Heart left ventricle (tissue), 16 donors: ENCODE measurements around the gene RBMX. TPM values are rescaled to one million over a fixed set of nuclear protein-coding genes. Genes with fewer than 3 reads are reported as not detected.

Source experiments
- ATAC-seq, 4 donors: fragments of 200-7000 bp; cut with Tn5 transposase; one replicate each; pipeline ENCODE4 v1.9.1; 2020 to 2022; ENCODE audit warnings: moderate library complexity in 4 of 4, mild to moderate bottlenecking in 3 of 4, moderate number of reproducible peaks in 1 of 4
- DNase-seq, 5 donors: peaks; one replicate each; pipeline ENCODE4 v3.0.0-alpha.2; 2020
- H3K27ac ChIP-seq, 12 donors: fragments of 200-600 bp; sonication (generic) in 4 of 12; one replicate each; pipeline versions ENCODE4 v1.5.0 to v1.8.0; 2016 to 2022; ENCODE audit warnings: mild to moderate bottlenecking in 2 of 12
- H3K27me3 ChIP-seq, 9 donors: fragments of 200-600 bp; sonication (generic) in 2 of 9; one replicate each; pipeline versions ENCODE4 v1.5.1 to v1.8.0; 2016 to 2022; ENCODE audit warnings: mild to moderate bottlenecking in 3 of 9
- H3K36me3 ChIP-seq, 9 donors: fragments of 200-600 bp; sonication (generic) in 2 of 9; one replicate each; pipeline versions ENCODE4 v1.5.0 to v1.8.0; 2018 to 2022; ENCODE audit warnings: mild to moderate bottlenecking in 2 of 9
- H3K4me1 ChIP-seq, 12 donors: fragments of 200-600 bp; sonication (generic) in 4 of 12; one replicate each; pipeline versions ENCODE4 v1.5.0 to v1.8.0; 2016 to 2022; ENCODE audit warnings: mild to moderate bottlenecking in 3 of 12
- H3K4me3 ChIP-seq, 12 donors: fragments of 200-600 bp; sonication (generic) in 4 of 12; one replicate each; pipeline versions ENCODE4 v1.5.0 to v1.8.0; 2017 to 2022; ENCODE audit warnings: mild to moderate bottlenecking in 9 of 12, moderate library complexity in 4 of 12
- H3K9me3 ChIP-seq, 12 donors: fragments of 200-600 bp; sonication (generic) in 4 of 12; one replicate each; pipeline versions ENCODE4 v1.5.0 to v1.8.0; 2016 to 2022; ENCODE audit warnings: mild to moderate bottlenecking in 1 of 12
- POLR2A ChIP-seq, 2 donors: fragments of 450-650 bp; IDR thresholded peaks; one replicate each; pipeline ENCODE4 v1.6.1; 2017; ENCODE audit warnings: antibody characterized with exemption in 2 of 2, mild to moderate bottlenecking in 2 of 2, moderate library complexity in 2 of 2
- WGBS, 4 donors: extraction: QIAGEN DNeasy Blood & Tissue Kit in 2 of 4; methylation state at CpG; one replicate each; pipeline versions ENCODE4 v1.1.5 to v1.1.7; 2013 to 2018; 5-methylcytosine and 5-hydroxymethylcytosine counted together
- intact Hi-C, 10 donors: fragments of 100-400 bp; cut with DNase I; formaldehyde crosslinking; loops; one replicate each; pipeline versions ENCODE4 v1.11.1 to v1.14.2; 2022
- polyA plus RNA-seq, 2 donors: library from polyadenylated mRNA; stranded (reverse); fragments of 200-250 nt; gene quantifications; one replicate each; pipeline ENCODE4 v1.2.3, GENCODE V29; 2013
- total RNA-seq, 9 donors: library from RNA; depleted of rRNA in 2 of 9; stranded (reverse); fragments of >200 nt in 2 of 9; fragmentation: NEBNext Ultra II Directional in 3 of 9; extraction: Animal tissue kit (Norgen Biotek cat#: 25700) in 3 of 9; gene quantifications; one replicate each; pipeline versions ENCODE4 v1.1.0 to v1.2.4, GENCODE V29; 2016 to 2023
- TF ChIP-seq, protein P1 (sequence below), 12 donors: fragments of 200-600 bp; sonication (generic) in 4 of 12; IDR thresholded peaks; one replicate each; pipeline versions ENCODE4 v1.5.0 to v1.8.0; 2018 to 2022; ENCODE audit warnings: antibody characterized with exemption in 12 of 12, mild to moderate bottlenecking in 5 of 12
- donor health status: ischemic (EF 13 %, LVEDD 7.1; RV severe dilation, severe dysfunction).
- donor health status: healthy with polysubstance abuse.
- donor health status: DM: no; HTN: yes; CAD: no.
- donor health status: DM: no; HTN: no; CAD: no.
- donor health status: ischemic (EF 25% LVEDD 6.9; RV normal size, moderate dysfunction).
- donor health status: ischemic (EF 25% LVEDD 5.7; RV mildly dilated, moderate dysfunction).
- donor health status: healthy.
- donor health status: DM: yes; HTN: yes; CAD: no.
- donor health status: ischemic (EF 35%, LVEDD 5.7; RV mildly dilated, moderate dysfunction).
- donor health status: nonischemic (EF 11% LVEDD 7.7; RV severe dilation, severe dysfunction).
- donor health status: DM: yes; HTN: yes; CAD: no.
- donor health status: PGD.
- donor health status: ischemic (EF 29% LVEDD 5.4; RV normal size, mild dysfunction).
- donor health status: nonischemic (EF 23%, LVEDD 6.1; RV moderate dilation, normal function).

Gene RBMX
- total and polyA plus RNA-seq, 11 donors, result 60.3 to 182 (median 89.9) TPM

DNA sequence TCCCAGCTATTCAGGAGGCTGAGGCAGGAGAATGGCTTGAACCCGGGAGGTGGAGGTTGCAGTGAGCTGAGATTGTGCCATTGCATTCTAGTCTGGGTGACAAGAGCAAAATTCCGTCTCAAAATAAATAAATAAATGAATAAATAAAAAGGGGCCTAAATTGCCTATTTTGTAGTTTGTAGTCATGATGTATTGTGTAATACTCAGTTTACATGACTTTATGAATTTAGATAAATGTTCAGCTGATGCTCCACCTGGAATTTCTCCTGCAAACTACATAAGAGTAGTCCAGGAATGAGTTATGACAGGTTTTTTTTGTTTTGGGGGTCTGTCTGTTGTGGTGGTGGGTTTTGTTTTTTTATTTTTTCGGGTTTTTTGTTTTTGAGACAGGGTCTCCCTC lies 31.1 kb downstream of the RBMX start:
- Histone ChIP-seq H3K27me3 (no peaks in the 10 kb centered on the region), H3K4me1 (peaks cover 0 to 9% (median 0%) of the 10 kb centered on the region in 12 donors), H3K9me3 (peaks cover 0 to 5% (median 0%) of the 10 kb centered on the region in 12 donors), H3K27ac (no peak overlapping the region), H3K4me3 (no peak overlapping the region), H3K36me3 (peaks cover 0 to 83% (median 9%) of the 10 kb centered on the region in 9 donors)
- ATAC-seq (no peak), DNase-seq (no peak)
- TF ChIP-seq, protein P1, sequence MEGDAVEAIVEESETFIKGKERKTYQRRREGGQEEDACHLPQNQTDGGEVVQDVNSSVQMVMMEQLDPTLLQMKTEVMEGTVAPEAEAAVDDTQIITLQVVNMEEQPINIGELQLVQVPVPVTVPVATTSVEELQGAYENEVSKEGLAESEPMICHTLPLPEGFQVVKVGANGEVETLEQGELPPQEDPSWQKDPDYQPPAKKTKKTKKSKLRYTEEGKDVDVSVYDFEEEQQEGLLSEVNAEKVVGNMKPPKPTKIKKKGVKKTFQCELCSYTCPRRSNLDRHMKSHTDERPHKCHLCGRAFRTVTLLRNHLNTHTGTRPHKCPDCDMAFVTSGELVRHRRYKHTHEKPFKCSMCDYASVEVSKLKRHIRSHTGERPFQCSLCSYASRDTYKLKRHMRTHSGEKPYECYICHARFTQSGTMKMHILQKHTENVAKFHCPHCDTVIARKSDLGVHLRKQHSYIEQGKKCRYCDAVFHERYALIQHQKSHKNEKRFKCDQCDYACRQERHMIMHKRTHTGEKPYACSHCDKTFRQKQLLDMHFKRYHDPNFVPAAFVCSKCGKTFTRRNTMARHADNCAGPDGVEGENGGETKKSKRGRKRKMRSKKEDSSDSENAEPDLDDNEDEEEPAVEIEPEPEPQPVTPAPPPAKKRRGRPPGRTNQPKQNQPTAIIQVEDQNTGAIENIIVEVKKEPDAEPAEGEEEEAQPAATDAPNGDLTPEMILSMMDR (IDR thresholded peaks at IDR 0.05), result no peak
- no peak for TF ChIP-seq POLR2A (IDR thresholded peaks at IDR 0.05)
- intact Hi-C loops, result no loop called here
- 69 to 97% (median 84%) methylated on average over 3 of the region's 3 CpGs for WGBS, 4 donors

DNA sequence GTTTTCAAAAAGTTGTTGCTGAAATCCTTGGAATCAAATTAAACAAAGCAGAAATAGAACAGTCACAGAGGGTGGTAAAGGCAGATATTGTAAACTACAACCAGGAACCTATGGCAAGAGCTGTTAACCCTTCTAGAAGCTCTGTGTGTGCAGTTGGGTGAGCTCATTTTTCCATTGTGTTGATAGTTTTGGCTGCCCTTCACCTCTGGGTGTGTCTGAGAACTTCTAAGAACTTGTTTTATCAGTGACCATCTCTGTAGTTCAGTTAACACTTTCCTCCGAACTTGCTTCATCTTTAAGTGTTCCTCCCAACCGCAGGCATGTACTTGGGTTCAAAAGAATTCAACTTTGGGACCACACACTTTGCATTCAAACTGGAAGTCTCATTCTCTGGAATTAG lies 32.7 kb downstream of the RBMX start:
- TF ChIP-seq POLR2A (IDR thresholded peaks at IDR 0.05), result no peak
- TF ChIP-seq, protein P1 (IDR thresholded peaks at IDR 0.05), result no peak
- H3K4me3 ChIP-seq, result no peak overlapping the region
- intact Hi-C loops, result no loop called here
- peaks cover 0 to 9% (median 0%) of the 10 kb centered on the region in 12 donors for H3K4me1 ChIP-seq
- H3K9me3 ChIP-seq, result peaks cover 0 to 5% (median 0%) of the 10 kb centered on the region in 12 donors
- ATAC-seq, result no peak
- whole genome bisulfite sequencing, 4 donors, result 62 to 77% (median 67%) methylated on average over 2 of the region's 2 CpGs
- no peaks in the 10 kb centered on the region for H3K27me3 ChIP-seq
- no peak for DNase-seq
- H3K36me3 ChIP-seq, result peaks cover 0 to 82% (median 9%) of the 10 kb centered on the region in 9 donors
- no peak overlapping the region for H3K27ac ChIP-seq

DNA sequence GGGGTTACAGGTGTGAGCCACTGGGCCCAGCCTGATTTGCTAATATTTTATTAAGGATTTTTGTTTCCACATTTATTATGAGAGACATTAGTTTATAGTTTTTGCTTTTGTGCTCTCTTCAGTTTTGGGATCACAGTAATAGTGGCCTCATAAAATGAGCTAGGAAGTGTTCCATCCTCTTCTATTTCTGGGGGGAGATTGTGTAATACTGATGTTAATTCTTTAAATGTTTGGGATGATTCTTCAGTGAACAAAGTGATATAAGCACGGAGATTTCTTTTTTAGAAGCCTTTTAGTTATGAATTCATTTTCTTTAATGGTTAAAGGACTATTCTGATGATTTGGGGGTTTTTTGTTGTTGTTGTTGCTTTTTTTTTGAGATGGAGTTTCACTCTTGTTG lies 41.3 kb downstream of the RBMX start:
- Histone ChIP-seq H3K9me3 (no peaks in the 10 kb centered on the region), H3K4me1 (no peaks in the 10 kb centered on the region), H3K36me3 (peaks cover 0 to 51% (median 0%) of the 10 kb centered on the region in 9 donors), H3K27me3 (no peaks in the 10 kb centered on the region), H3K4me3 (no peak overlapping the region), H3K27ac (no peak overlapping the region)
- no peak for ATAC-seq
- 34 to 72% (median 43%) methylated on average over 1 of the region's 1 CpG for WGBS, 4 donors
- DNase-seq, result no peak
- no peak for TF ChIP-seq POLR2A (IDR thresholded peaks at IDR 0.05)
- TF ChIP-seq, protein P1 (IDR thresholded peaks at IDR 0.05), result no peak
- intact Hi-C loops, result no loop called here

DNA sequence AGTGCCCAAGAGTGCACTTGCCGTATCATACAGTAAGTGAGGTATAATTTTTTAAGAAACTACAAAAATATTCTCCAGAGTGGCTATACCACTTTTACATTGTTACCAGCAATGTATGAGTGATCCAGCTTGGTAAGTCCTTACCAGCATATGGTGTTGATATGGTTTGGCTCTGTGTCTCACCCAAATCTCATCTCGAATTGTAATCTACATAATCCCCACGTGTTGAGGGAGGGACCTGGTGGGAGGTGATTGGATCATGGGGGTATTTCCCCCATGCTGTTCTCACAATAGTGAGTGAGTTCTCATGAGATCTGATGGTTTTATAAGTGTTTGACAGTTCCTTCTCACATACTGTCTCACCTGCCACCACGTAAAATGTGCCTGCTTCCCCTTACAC lies 44.8 kb downstream of the RBMX start:
- Histone ChIP-seq H3K36me3 (peaks cover 0 to 35% (median 0%) of the 10 kb centered on the region in 9 donors), H3K4me3 (no peak overlapping the region), H3K27ac (no peak overlapping the region), H3K9me3 (no peaks in the 10 kb centered on the region), H3K27me3 (no peaks in the 10 kb centered on the region), H3K4me1 (no peaks in the 10 kb centered on the region)
- ATAC-seq (no peak), DNase-seq (no peak)
- TF ChIP-seq, protein P1 (IDR thresholded peaks at IDR 0.05), result no peak
- no peak for TF ChIP-seq POLR2A (IDR thresholded peaks at IDR 0.05)
- WGBS, 4 donors, result 66 to 76% (median 70%) methylated on average over 4 of the region's 4 CpGs
- intact Hi-C loops, result no loop called here
